CD4-positive, alpha-beta memory T cell (primary cell): Measurements from ENCODE around the gene KMT2D. TPM values are rescaled to one million over a fixed set of nuclear protein-coding genes. Genes with fewer than 3 reads are reported as not detected.
A peak's percentile ranks its signal among the peaks of the same experiment; 100 is the strongest.

Experiments
- CTCF ChIA-PET: fragments of 350-600 bp; sonication (Branson Sonifier 250); formaldehyde crosslinking; loops from one replicate; lab custom pipeline; 2021; ENCODE audit warnings: inconsistent platforms; ENCODE audit not compliant: partially characterized antibody; lab: Charles Lee
- POLR2A ChIA-PET: fragments of 350-600 bp; sonication (Branson Sonifier 250); formaldehyde crosslinking; loops from one replicate; lab custom pipeline; 2021; ENCODE audit not compliant: partially characterized antibody; lab: Charles Lee
- DNase-seq, 5 donors: peaks; one replicate each; pipeline versions ENCODE4 v3.0.0 to v3.0.0-alpha.2; 2020 to 2022; ENCODE audit warnings: mixed read lengths in 1 of 5
- H3K27ac ChIP-seq: one replicate; pipeline ENCODE4 v1.7.0; 2013; ENCODE audit warnings: low read depth, low read length
- H3K27me3 ChIP-seq: 2 replicates; pipeline ENCODE4 v1.7.0; 2013; ENCODE audit warnings: mild to moderate bottlenecking, low read length, moderate library complexity; ENCODE audit not compliant: insufficient read depth
- H3K36me3 ChIP-seq: 2 replicates; pipeline ENCODE4 v1.7.0; 2013; ENCODE audit warnings: mild to moderate bottlenecking, low read length, moderate library complexity; ENCODE audit not compliant: insufficient read depth
- H3K4me1 ChIP-seq: 2 replicates; pipeline ENCODE4 v1.7.0; 2013; ENCODE audit warnings: mild to moderate bottlenecking, low read length, moderate library complexity; ENCODE audit not compliant: insufficient read depth
- H3K4me3 ChIP-seq, 2 donors: one replicate each; pipeline ENCODE4 v1.7.0; 2013; ENCODE audit warnings: low read length in 2 of 2, mild to moderate bottlenecking in 1 of 2
- H3K9me3 ChIP-seq, 2 donors: one replicate each; pipeline ENCODE4 v1.7.0; 2013; ENCODE audit warnings: low read length in 2 of 2, control low read depth in 1 of 2; ENCODE audit not compliant: control insufficient read depth in 1 of 2
- H3K27ac Mint-ChIP-seq, 7 donors: one replicate each; pipeline ENCODE4 v1.8.0; 2020 to 2021; ENCODE audit warnings: mixed read lengths in 7 of 7, mild to moderate bottlenecking in 6 of 7, inconsistent platforms in 3 of 7, moderate library complexity in 3 of 7
- H3K27me3 Mint-ChIP-seq, 2 donors: one replicate each; pipeline ENCODE4 v1.8.0; 2020 to 2021; ENCODE audit warnings: mixed read lengths in 2 of 2
- H3K36me3 Mint-ChIP-seq, 2 donors: one replicate each; pipeline ENCODE4 v1.8.0; 2020 to 2021; ENCODE audit warnings: mixed read lengths in 2 of 2, inconsistent platforms in 1 of 2, mild to moderate bottlenecking in 1 of 2
- H3K4me1 Mint-ChIP-seq, 4 donors: one replicate each; pipeline ENCODE4 v1.8.0; 2020 to 2021; ENCODE audit warnings: mixed read lengths in 4 of 4, mild to moderate bottlenecking in 1 of 4
- H3K4me3 Mint-ChIP-seq, 8 donors: one replicate each; pipeline ENCODE4 v1.8.0; 2020 to 2021; ENCODE audit warnings: mixed read lengths in 8 of 8, mild to moderate bottlenecking in 7 of 8, moderate library complexity in 6 of 8, inconsistent platforms in 3 of 8
- H3K9me3 Mint-ChIP-seq, 8 donors: one replicate each; pipeline ENCODE4 v1.8.0; 2020 to 2021; ENCODE audit warnings: mixed read lengths in 8 of 8, mild to moderate bottlenecking in 5 of 8, inconsistent platforms in 3 of 8, moderate library complexity in 1 of 8
- intact Hi-C: fragments of 100-400 bp; cut with micrococcal nuclease; formaldehyde crosslinking; loops from one replicate; pipeline ENCODE4 v1.15.1; 2023
- polyA plus RNA-seq, 2 donors: library from polyadenylated mRNA; unstranded; fragments of 300-500 nt; fragmentation: Illumina TruSeq; gene quantifications; one replicate each; pipeline ENCODE4 v1.2.3, GENCODE V29; 2021
- total RNA-seq, 2 experiments: library from RNA; stranded (reverse); gene quantifications; one replicate each; pipeline ENCODE4 v1.2.3, GENCODE V29; 2021

KMT2D gene
- total and polyA plus RNA-seq, 4 experiments from 2014 or later: 0.16 to 159 (median 79.8) TPM

DNA sequence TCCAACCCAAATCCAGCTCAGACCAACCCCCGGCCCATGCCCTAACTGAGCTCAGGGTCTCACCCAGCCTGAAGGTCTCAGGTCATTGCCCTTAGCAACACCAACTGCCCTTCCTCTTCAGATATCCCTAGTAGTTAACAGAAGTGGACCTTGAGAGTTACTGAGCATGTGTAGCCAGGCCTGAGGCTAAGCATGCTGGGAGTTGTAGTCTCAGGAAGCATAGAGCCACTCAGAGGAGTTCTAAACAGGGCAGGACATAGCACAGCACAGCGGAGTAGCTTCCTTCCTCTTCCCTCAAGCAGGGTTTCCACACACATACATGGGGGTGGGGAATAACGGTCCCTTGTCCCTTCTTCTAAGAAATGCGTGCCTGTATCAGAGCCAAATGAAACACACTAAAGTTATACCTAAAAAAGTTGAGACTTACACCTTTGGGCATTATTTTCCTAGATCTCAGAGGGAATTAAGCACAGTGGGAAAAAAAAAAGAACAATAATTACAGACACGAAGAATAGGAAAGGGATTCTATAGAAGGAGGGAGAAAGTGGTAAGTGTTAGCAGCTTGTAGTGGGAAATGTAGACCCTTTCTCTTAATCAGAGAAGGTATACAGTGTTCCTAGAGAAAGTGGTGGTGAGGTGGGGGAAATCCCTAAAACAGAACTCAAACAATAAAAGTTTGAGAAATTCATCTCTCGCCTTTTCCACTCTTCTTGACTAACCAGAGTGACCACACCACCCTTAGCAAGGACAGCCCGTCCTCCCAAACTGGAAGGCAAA, 4.4 kb downstream of the KMT2D start:
- H3K4me3 Mint-ChIP-seq: peak overlapping the region; percentile 73 to 96 (median 92)
- H3K36me3 ChIP-seq: peaks cover 39% of the 10 kb centered on the region
- H3K36me3 Mint-ChIP-seq: peaks cover 31 to 59% of the 10 kb centered on the region in 2 donors
- no peaks in the 10 kb centered on the region for H3K9me3 ChIP-seq
- peak overlapping the region; percentile 76 to 96 (median 89) for H3K27ac Mint-ChIP-seq
- H3K4me1 Mint-ChIP-seq: peaks cover 48 to 67% (median 56%) of the 10 kb centered on the region in 4 donors
- intact Hi-C loops: loop anchor here (2.0 kb wide), 1 partner anchor 37 kb away; the partner anchor contains the start of gene PRKAG1
- ChIA-PET POLR2A (interaction anchor here (0.8 to 1.9 kb wide), 7 partner anchors 14 to 75 kb away, joined by 3 to 13 read pairs (median 7); partner anchors contain the start of genes RHEBL1 and TUBA1B), CTCF (interaction anchor here (0.5 to 4.5 kb wide), 4 partner anchors 8 to 58 kb away, joined by 4 to 26 read pairs (median 7); no protein-coding TSS in a partner anchor)
- peak overlapping the region; percentile 90 for H3K27ac ChIP-seq
- H3K4me1 ChIP-seq: peaks cover 51% of the 10 kb centered on the region
- H3K9me3 Mint-ChIP-seq: peaks cover 0 to 1% (median 0%) of the 10 kb centered on the region in 8 donors
- H3K27me3 Mint-ChIP-seq: no peaks in the 10 kb centered on the region
- peak; percentile 54 to 74 (median 58) for DNase-seq
- no peaks in the 10 kb centered on the region for H3K27me3 ChIP-seq
- peak overlapping the region in 1 of 2 donors; percentile 13 for H3K4me3 ChIP-seq

DNA sequence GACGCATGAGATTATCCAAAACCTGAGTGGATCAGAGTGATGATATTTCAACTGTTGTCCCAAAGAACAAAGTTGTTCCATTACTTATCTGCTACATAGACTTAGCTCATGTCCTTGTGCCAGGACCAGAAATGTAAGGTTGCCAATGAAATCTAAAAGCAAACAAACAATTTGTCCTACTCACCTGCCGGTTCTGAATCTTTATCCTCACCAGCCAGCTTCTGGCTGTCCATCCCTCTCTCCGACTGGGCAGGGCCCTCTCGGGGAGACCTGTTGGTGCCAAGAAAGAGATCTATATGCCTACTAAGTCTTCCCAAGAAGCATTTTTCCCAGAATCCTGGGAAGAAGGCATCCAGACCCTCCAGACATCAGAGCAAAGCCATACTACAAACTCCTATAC, 5.5 kb downstream of the KMT2D start:
- H3K4me1 Mint-ChIP-seq: peaks cover 46 to 71% (median 52%) of the 10 kb centered on the region in 4 donors
- H3K27me3 Mint-ChIP-seq: no peaks in the 10 kb centered on the region
- intact Hi-C loops: no loop called here

DNA sequence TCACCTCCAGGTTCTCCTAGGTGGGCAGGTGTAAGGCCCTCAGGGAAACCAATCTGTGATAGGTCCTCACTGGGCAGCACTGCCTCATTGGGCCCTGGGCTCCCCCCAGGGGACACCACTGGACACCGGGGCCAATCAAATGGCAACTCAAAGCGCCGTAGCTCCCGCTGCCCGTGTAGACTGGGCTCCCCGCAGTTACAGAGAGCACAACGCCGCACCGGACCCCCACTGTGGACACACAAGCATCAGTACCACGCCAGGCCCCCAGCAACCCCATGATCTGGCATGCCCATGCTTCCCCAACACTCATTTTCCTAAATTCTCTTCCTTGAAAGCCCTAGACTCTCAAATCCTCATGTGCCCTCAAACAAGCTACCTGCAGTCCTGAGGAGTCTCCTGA, 6.1 kb downstream of the KMT2D start:
- peaks cover 36 to 68% of the 10 kb centered on the region in 2 donors for H3K36me3 Mint-ChIP-seq
- H3K4me1 ChIP-seq: peaks cover 48% of the 10 kb centered on the region

More for the DNA sequence above, 5.5 kb downstream of the KMT2D start:
- ChIA-PET CTCF (interaction anchor here (1.7 to 4.5 kb wide), 3 partner anchors 9 to 32 kb away, joined by 3 to 26 read pairs (median 9); no protein-coding TSS in a partner anchor), POLR2A (interaction anchor here (1.0 to 1.9 kb wide), 6 partner anchors 9 to 76 kb away, joined by 3 to 13 read pairs (median 6); partner anchors contain the start of genes RHEBL1 and TUBA1B)
- peaks cover 48% of the 10 kb centered on the region for H3K4me1 ChIP-seq
- H3K27ac ChIP-seq: no peak overlapping the region
- H3K27ac Mint-ChIP-seq: peak overlapping the region in 6 of 7 donors; percentile 46 to 96 (median 81)
- H3K9me3 ChIP-seq: no peaks in the 10 kb centered on the region
- peaks cover 50% of the 10 kb centered on the region for H3K36me3 ChIP-seq
- H3K4me3 ChIP-seq: no peak overlapping the region
- H3K27me3 ChIP-seq: no peaks in the 10 kb centered on the region
- no peak for DNase-seq
- no peaks in the 10 kb centered on the region for H3K9me3 Mint-ChIP-seq
- peaks cover 36 to 63% of the 10 kb centered on the region in 2 donors for H3K36me3 Mint-ChIP-seq
- peak overlapping the region in 1 of 8 donors; percentile 39 for H3K4me3 Mint-ChIP-seq

DNA sequence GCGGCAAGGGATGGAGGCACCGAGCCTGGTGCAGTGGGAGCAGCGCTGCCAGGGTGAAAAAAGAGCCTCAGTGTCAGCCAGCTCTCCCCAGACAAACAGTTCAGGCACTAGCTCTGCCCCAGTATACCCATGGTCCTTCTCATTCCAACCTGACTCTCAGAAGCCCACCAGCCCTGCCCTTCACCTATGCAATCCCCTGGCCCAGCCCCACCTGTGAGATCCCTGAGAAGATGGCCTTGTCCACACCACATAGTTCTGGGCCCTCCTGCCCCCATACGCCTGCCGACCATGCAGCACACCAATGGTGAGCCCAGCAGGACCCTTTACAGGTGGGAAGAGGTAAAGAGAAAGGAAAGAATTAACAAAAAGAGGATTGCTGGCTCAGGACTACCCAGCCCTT, 6.5 kb downstream of the KMT2D start:
- Mint-ChIP-seq H3K4me1 (peaks cover 46 to 68% (median 49%) of the 10 kb centered on the region in 4 donors), H3K9me3 (no peaks in the 10 kb centered on the region), H3K36me3 (peaks cover 36 to 68% of the 10 kb centered on the region in 2 donors), H3K27me3 (no peaks in the 10 kb centered on the region), H3K4me3 (no peak overlapping the region), H3K27ac (no peak overlapping the region)
- CTCF ChIA-PET: interaction anchor here (0.8 to 4.5 kb wide), 4 partner anchors 10 to 57 kb away, joined by 3 to 26 read pairs (median 3); no protein-coding TSS in a partner anchor
- Histone ChIP-seq H3K4me1 (peaks cover 46% of the 10 kb centered on the region), H3K9me3 (no peaks in the 10 kb centered on the region), H3K27ac (no peak overlapping the region), H3K27me3 (no peaks in the 10 kb centered on the region), H3K4me3 (no peak overlapping the region), H3K36me3 (peaks cover 60% of the 10 kb centered on the region)
- DNase-seq: no peak
- intact Hi-C loops: no loop called here
- POLR2A ChIA-PET: interaction anchor here (1.2 to 1.3 kb wide), 2 partner anchors 10 to 16 kb away, joined by 3 read pairs; partner anchors contain the start of gene RHEBL1

More for the DNA sequence above, 6.1 kb downstream of the KMT2D start:
- intact Hi-C loops: no loop called here
- H3K36me3 ChIP-seq: peaks cover 55% of the 10 kb centered on the region
- peaks cover 46 to 71% (median 52%) of the 10 kb centered on the region in 4 donors for H3K4me1 Mint-ChIP-seq
- H3K27me3 ChIP-seq: no peaks in the 10 kb centered on the region
- no peak overlapping the region for H3K27ac ChIP-seq
- no peak overlapping the region for H3K4me3 ChIP-seq
- ChIA-PET POLR2A (interaction anchor here (1.0 to 1.9 kb wide), 3 partner anchors 9 to 76 kb away, joined by 3 to 13 read pairs (median 7); partner anchors contain the start of gene TUBA1B), CTCF (interaction anchor here (1.7 to 4.5 kb wide), 3 partner anchors 10 to 32 kb away, joined by 3 to 26 read pairs (median 9); no protein-coding TSS in a partner anchor)
- peak overlapping the region in 4 of 7 donors; percentile 46 to 96 (median 81) for H3K27ac Mint-ChIP-seq
- H3K9me3 ChIP-seq: no peaks in the 10 kb centered on the region
- no peaks in the 10 kb centered on the region for H3K27me3 Mint-ChIP-seq
- DNase-seq: no peak
- H3K9me3 Mint-ChIP-seq: no peaks in the 10 kb centered on the region
- H3K4me3 Mint-ChIP-seq: peak overlapping the region in 1 of 8 donors; percentile 39

DNA sequence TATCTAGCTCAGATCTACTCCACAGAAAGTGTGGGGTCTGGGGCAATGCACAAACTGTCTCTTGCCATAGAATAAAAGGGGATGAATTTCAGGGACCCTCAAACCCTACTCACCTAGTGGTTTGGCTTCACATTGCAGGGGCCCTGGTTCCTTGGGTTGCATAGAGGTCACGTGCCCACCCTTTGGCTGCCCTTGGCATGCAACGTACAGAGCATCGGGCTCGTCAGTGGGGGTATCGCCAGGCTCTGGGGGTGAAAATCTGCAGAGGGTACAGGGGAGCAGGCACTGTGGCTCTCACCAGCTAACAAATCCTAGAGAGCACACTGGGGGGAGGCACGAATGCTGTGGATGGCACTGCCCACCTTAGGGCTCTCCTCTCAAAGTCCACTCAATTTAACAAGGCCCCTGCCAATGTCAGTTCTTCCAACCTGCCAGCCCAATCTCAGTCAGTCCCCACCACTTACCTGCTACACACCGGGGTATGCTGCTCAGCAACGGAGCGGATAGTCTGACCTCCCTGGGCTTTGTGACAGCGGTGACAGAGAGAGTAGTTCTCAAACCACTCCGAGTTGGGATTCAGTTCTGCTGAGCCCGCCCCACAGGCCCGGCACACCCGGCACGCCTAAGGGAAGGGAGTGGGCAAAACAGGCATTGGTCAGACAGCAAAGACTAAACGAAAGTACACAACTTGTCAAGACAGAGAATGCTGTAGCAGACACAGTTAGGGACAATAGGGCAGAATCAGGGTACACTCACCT, 8.0 kb downstream of the KMT2D start:
- CTCF ChIA-PET: interaction anchor here (4.5 kb wide), 1 partner anchor 12 kb away, joined by 26 read pairs; no protein-coding TSS in a partner anchor
- Histone ChIP-seq H3K27me3 (no peaks in the 10 kb centered on the region), H3K4me3 (no peak overlapping the region), H3K36me3 (peaks cover 74% of the 10 kb centered on the region), H3K9me3 (no peaks in the 10 kb centered on the region), H3K27ac (no peak overlapping the region), H3K4me1 (peaks cover 31% of the 10 kb centered on the region)
- Mint-ChIP-seq H3K27ac (peak overlapping the region in 1 of 7 donors; percentile 60), H3K36me3 (peaks cover 50 to 79% of the 10 kb centered on the region in 2 donors), H3K9me3 (no peaks in the 10 kb centered on the region), H3K4me3 (peak overlapping the region in 1 of 8 donors; percentile 42), H3K4me1 (peaks cover 32 to 53% (median 35%) of the 10 kb centered on the region in 4 donors), H3K27me3 (no peaks in the 10 kb centered on the region)
- POLR2A ChIA-PET: interaction anchor here (1.2 to 1.3 kb wide), 2 partner anchors 12 to 17 kb away, joined by 3 read pairs; partner anchors contain the start of gene RHEBL1
- no peak for DNase-seq
- intact Hi-C loops: no loop called here

DNA sequence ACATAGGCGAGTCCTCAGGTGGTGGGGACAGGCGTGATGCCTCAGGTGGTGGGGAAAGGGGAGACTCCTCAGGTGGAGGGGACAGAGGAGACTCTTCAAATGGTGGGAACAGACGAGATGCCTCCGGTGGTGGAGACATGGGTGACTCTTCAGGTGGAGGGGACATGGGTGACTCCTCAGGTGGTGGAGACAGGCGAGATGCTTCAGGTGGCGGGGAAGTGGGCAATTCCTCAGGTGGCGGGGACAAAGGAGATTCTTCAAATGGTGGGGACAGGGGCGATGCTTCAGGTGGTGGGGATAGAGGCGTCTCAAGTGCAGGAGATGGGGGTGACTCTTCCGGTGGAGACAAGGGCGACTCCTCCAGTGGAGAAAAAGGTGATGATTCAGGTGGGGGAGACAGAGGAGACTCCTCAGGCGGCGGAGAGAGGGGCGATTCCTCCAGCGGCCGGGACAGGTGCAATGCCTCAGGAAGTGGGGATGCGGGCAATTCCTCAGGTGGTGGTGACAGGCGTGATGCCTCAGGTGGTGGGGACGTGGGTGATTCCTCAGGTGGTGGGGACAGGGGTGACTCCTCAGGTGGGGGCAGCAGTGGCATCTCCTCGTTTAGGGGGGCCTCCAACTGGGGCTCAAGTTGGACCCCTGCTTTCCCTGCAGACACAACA, 8.7 kb downstream of the KMT2D start:
- peaks cover 53 to 84% of the 10 kb centered on the region in 2 donors for H3K36me3 Mint-ChIP-seq
- intact Hi-C loops: no loop called here
- H3K27ac Mint-ChIP-seq: no peak overlapping the region
- Histone ChIP-seq H3K9me3 (no peaks in the 10 kb centered on the region), H3K4me3 (no peak overlapping the region), H3K36me3 (peaks cover 81% of the 10 kb centered on the region), H3K4me1 (peaks cover 24% of the 10 kb centered on the region), H3K27me3 (no peaks in the 10 kb centered on the region), H3K27ac (no peak overlapping the region)
- H3K27me3 Mint-ChIP-seq: no peaks in the 10 kb centered on the region
- POLR2A ChIA-PET: no interaction called here
- no peak for DNase-seq
- CTCF ChIA-PET: no interaction called here
- no peak overlapping the region for H3K4me3 Mint-ChIP-seq
- no peaks in the 10 kb centered on the region for H3K9me3 Mint-ChIP-seq
- H3K4me1 Mint-ChIP-seq: peaks cover 25 to 46% (median 28%) of the 10 kb centered on the region in 4 donors
